ENCODE measurements around the gene TDRD6. TPM values are rescaled to one million over a fixed set of nuclear protein-coding genes. Genes with fewer than 3 reads are reported as not detected.

The TDRD6 gene
- total and polyA plus RNA-seq, 2 experiments from 2014 or later, result 0.14 to 0.24 TPM

DNA sequence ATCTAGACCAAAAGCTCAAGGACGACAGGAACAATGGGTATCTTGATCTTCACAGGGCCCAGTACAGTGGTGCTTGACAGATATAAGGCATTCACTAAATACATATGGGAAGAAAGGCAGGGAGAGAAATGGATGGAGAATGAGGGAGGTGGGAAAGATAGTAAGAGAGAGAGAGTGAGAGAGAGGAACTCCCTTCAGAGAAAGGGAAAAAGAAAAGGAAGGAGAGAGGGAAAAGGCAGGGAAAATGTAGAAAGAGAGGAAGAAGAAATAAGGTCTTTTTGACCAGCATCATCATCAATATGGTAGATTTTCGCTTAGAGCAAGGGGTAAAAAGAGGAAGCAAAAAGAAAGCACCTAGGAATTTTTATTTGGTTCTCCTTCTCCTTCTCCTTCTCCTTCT lies 58.3 kb downstream of the TDRD6 start (continued):
- TF ChIP-seq, protein P1, sequence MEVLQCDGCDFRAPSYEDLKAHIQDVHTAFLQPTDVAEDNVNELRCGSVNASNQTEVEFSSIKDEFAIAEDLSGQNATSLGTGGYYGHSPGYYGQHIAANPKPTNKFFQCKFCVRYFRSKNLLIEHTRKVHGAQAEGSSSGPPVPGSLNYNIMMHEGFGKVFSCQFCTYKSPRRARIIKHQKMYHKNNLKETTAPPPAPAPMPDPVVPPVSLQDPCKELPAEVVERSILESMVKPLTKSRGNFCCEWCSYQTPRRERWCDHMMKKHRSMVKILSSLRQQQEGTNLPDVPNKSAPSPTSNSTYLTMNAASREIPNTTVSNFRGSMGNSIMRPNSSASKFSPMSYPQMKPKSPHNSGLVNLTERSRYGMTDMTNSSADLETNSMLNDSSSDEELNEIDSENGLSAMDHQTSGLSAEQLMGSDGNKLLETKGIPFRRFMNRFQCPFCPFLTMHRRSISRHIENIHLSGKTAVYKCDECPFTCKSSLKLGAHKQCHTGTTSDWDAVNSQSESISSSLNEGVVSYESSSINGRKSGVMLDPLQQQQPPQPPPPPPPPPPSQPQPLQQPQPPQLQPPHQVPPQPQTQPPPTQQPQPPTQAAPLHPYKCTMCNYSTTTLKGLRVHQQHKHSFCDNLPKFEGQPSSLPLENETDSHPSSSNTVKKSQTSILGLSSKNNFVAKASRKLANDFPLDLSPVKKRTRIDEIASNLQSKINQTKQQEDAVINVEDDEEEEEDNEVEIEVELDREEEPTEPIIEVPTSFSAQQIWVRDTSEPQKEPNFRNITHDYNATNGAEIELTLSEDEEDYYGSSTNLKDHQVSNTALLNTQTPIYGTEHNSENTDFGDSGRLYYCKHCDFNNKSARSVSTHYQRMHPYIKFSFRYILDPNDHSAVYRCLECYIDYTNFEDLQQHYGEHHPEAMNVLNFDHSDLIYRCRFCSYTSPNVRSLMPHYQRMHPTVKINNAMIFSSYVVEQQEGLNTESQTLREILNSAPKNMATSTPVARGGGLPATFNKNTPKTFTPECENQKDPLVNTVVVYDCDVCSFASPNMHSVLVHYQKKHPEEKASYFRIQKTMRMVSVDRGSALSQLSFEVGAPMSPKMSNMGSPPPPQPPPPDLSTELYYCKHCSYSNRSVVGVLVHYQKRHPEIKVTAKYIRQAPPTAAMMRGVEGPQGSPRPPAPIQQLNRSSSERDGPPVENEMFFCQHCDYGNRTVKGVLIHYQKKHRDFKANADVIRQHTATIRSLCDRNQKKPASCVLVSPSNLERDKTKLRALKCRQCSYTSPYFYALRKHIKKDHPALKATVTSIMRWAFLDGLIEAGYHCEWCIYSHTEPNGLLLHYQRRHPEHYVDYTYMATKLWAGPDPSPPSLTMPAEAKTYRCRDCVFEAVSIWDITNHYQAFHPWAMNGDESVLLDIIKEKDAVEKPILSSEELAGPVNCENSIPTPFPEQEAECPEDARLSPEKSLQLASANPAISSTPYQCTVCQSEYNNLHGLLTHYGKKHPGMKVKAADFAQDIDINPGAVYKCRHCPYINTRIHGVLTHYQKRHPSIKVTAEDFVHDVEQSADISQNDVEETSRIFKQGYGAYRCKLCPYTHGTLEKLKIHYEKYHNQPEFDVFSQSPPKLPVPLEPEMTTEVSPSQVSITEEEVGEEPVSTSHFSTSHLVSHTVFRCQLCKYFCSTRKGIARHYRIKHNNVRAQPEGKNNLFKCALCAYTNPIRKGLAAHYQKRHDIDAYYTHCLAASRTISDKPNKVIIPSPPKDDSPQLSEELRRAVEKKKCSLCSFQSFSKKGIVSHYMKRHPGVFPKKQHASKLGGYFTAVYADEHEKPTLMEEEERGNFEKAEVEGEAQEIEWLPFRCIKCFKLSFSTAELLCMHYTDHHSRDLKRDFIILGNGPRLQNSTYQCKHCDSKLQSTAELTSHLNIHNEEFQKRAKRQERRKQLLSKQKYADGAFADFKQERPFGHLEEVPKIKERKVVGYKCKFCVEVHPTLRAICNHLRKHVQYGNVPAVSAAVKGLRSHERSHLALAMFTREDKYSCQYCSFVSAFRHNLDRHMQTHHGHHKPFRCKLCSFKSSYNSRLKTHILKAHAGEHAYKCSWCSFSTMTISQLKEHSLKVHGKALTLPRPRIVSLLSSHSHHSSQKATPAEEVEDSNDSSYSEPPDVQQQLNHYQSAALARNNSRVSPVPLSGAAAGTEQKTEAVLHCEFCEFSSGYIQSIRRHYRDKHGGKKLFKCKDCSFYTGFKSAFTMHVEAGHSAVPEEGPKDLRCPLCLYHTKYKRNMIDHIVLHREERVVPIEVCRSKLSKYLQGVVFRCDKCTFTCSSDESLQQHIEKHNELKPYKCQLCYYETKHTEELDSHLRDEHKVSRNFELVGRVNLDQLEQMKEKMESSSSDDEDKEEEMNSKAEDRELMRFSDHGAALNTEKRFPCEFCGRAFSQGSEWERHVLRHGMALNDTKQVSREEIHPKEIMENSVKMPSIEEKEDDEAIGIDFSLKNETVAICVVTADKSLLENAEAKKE (CRISPR knock-in tag; IDR thresholded peaks at IDR 0.05), result no peak
- TF ChIP-seq EZH2phosphoT487 (IDR thresholded peaks at IDR 0.05; ENCODE audit: unreplicated experiment), result no peak

DNA sequence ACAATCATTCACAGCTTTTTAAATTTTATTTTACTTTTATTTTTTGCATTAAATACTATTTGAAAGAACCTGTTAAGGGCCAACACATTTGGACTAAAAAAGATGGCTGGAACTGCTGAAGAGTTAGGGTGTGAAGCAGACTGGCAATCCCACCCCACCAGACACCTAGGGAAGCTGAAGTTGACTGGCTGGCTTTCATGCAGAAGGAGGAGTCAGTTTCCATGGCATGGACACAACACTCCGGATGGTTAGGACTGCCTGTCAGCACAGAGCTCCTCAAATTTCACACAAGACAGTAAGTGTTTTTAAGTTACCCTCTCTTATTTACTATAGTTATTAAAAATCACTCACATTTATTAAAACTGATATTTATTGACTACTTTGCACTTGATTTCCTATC lies 59.0 kb downstream of the TDRD6 start, which contains the start of gene ANKRD66:
Gene ANKRD66 (plus strand): TSS at position 238 of the 400 bp plus-strand sequence. CDS start 5,016 bp downstream, outside the sequence.
- Mint-ChIP-seq H3K4me3 (no peak within 1 kb of the TSS), H3K4me1 (peaks cover 17% of the 10 kb centered on the region), H3K27me3 (ENCODE audit: insufficient read depth, low read depth, poor library complexity) (peaks cover 1% of the 10 kb centered on the region), H3K9me3 (no peaks in the 10 kb centered on the region), H3K36me3 (ENCODE audit: low read depth) (no peaks in the 10 kb centered on the region), H3K27ac (no peak within 1 kb of the TSS)
- DNase-seq (ENCODE audit: low spot score) (no peak), ATAC-seq (no peak)
- Histone ChIP-seq H3K36me3 (ENCODE audit: insufficient read depth) (no peaks in the 10 kb centered on the region), H3K4me2 (no peak within 1 kb of the TSS), H3K9me2 (ENCODE audit: insufficient read depth) (peaks cover 32% of the 10 kb centered on the region), H4K20me1 (replicated peaks; ENCODE audit: insufficient read depth) (no peaks in the 10 kb centered on the region), H3K79me2 (replicated peaks; ENCODE audit: insufficient read depth) (no peaks in the 10 kb centered on the region), H3F3A (replicated peaks; ENCODE audit: low read depth) (no peaks in the 10 kb centered on the region), H3K4me3 (no peak within 1 kb of the TSS), H3K27ac (ENCODE audit: low read depth) (no peak within 1 kb of the TSS), H2AFZ (no peak within 1 kb of the TSS), H3K4me1 (ENCODE audit: insufficient read depth) (peaks cover 11% of the 10 kb centered on the region), H3K27me3 (ENCODE audit: insufficient read depth) (no peaks in the 10 kb centered on the region)
- TF ChIP-seq, protein P2, sequence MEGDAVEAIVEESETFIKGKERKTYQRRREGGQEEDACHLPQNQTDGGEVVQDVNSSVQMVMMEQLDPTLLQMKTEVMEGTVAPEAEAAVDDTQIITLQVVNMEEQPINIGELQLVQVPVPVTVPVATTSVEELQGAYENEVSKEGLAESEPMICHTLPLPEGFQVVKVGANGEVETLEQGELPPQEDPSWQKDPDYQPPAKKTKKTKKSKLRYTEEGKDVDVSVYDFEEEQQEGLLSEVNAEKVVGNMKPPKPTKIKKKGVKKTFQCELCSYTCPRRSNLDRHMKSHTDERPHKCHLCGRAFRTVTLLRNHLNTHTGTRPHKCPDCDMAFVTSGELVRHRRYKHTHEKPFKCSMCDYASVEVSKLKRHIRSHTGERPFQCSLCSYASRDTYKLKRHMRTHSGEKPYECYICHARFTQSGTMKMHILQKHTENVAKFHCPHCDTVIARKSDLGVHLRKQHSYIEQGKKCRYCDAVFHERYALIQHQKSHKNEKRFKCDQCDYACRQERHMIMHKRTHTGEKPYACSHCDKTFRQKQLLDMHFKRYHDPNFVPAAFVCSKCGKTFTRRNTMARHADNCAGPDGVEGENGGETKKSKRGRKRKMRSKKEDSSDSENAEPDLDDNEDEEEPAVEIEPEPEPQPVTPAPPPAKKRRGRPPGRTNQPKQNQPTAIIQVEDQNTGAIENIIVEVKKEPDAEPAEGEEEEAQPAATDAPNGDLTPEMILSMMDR (conservative IDR thresholded peaks at IDR 0.05; ENCODE audit: low read depth in 2 of 2), result no peak
- no peak for TF ChIP-seq ZNF114 (CRISPR knock-in tag; IDR thresholded peaks at IDR 0.05)
- no peak for TF ChIP-seq EZH2 (IDR thresholded peaks at IDR 0.05; ENCODE audit: low read depth, unreplicated experiment)
- no peak for TF ChIP-seq STAT1 (IDR thresholded peaks at IDR 0.05; ENCODE audit: unreplicated experiment)
- TF ChIP-seq, protein P1 (CRISPR knock-in tag; IDR thresholded peaks at IDR 0.05), result no peak
- no peak for TF ChIP-seq NANOG (IDR thresholded peaks at IDR 0.05; ENCODE audit: borderline replicate concordance)

Measured in GM23338 (cell line).